A549 (cell line): ENCODE results near the gene PTPRG. TPM values are rescaled to one million over a fixed set of nuclear protein-coding genes. Genes with fewer than 3 reads are reported as not detected.

Experiments
- ATAC-seq, 2 experiments: fragments of 200-7000 bp in 1 of 2; fragments of >200 bp in 1 of 2; cut with Nextera tagmentation in 1 of 2; cut with Tn5 transposase in 1 of 2; 3 replicates each; pipeline versions ENCODE4 v1.8.0 to v1.9.1; 2018 to 2020; ENCODE audit warnings: mild to moderate bottlenecking in 1 of 2, moderate library complexity in 1 of 2
- CTCF ChIA-PET: fragments of 300-600 bp; sonication (Branson Sonifier 250); formaldehyde crosslinking; extraction: SDS; loops from one replicate; lab custom pipeline; 2021; ENCODE audit warnings: antibody characterized with exemption, inconsistent platforms; lab: Yijun Ruan, JAX
- POLR2A ChIA-PET: fragments of 350-600 bp; formaldehyde crosslinking; extraction: SDS; loops from one replicate; lab custom pipeline; 2021; ENCODE audit warnings: antibody characterized with exemption, inconsistent platforms; lab: Yijun Ruan, JAX
- DNase-seq, 2 experiments: peaks; one replicate each; pipeline versions ENCODE4 v3.0.0 to v3.0.0-alpha.2; 2011 to 2016; ENCODE audit warnings: low read depth in 1 of 2, low spot score in 1 of 2
- FAIRE-seq: peaks from 2 replicates; lab custom pipeline; 2011; peaks lifted over from hg19 to GRCh38; lab: Jason Lieb, UNC
- H3K27ac ChIP-seq, 2 experiments: fragments of >200 bp; sonication (Bioruptor Twin); formaldehyde crosslinking; 3 replicates each; pipeline ENCODE4 v1.5.1; 2016 to 2017
- H3K4me1 ChIP-seq: fragments of >200 bp; sonication (Bioruptor Twin); formaldehyde crosslinking; 3 replicates; pipeline ENCODE4 v1.6.1; 2016
- H3K4me2 ChIP-seq: fragments of >200 bp; sonication (Bioruptor Twin); formaldehyde crosslinking; 3 replicates; pipeline ENCODE4 v1.6.1; 2016
- H3K4me3 ChIP-seq: fragments of >200 bp; sonication (Bioruptor Twin); formaldehyde crosslinking; 3 replicates; pipeline ENCODE4 v1.5.1; 2016
- H3K9me3 ChIP-seq: fragments of >200 bp; sonication (Bioruptor Twin); formaldehyde crosslinking; 3 replicates; pipeline ENCODE4 v1.6.1; 2016
- BHLHE40 ChIP-seq: IDR thresholded peaks from 2 replicates; pipeline ENCODE4 v1.6.1; 2012; ENCODE audit warnings: low read depth, low read length, inconsistent platforms
- CBX2 ChIP-seq: fragments of 200-600 bp; sonication (generic); IDR thresholded peaks from 2 replicates; pipeline ENCODE4 v1.6.1; 2016; ENCODE audit warnings: low read depth, mild to moderate bottlenecking, borderline replicate concordance
- CHD2 ChIP-seq: fragments of 150-350 bp; IDR thresholded peaks from 2 replicates; pipeline ENCODE4 v1.6.1; 2014; ENCODE audit warnings: low read length; ENCODE audit not compliant: partially characterized antibody
- ESRRA ChIP-seq: fragments of 150-350 bp; IDR thresholded peaks from 2 replicates; pipeline ENCODE4 v1.6.1; 2014; ENCODE audit warnings: mild to moderate bottlenecking, low read length, borderline replicate concordance
- FOSB ChIP-seq: fragments of 250-450 bp; sonication (Bioruptor Pico); IDR thresholded peaks from 2 replicates; pipeline ENCODE4 v1.5.0; 2020; ENCODE audit warnings: mild to moderate bottlenecking, moderate library complexity
- HDAC2 ChIP-seq: fragments of 200-600 bp; sonication (generic); IDR thresholded peaks from 2 replicates; pipeline ENCODE4 v1.6.1; 2016
- HMGXB4 ChIP-seq: fragments of 250-450 bp; sonication (Bioruptor Pico); IDR thresholded peaks from 2 replicates; pipeline ENCODE4 v1.5.0; 2021; ENCODE audit warnings: mild to moderate bottlenecking, moderate library complexity, borderline replicate concordance
- HOXB13 ChIP-seq: fragments of 250-450 bp; sonication (Bioruptor Pico); IDR thresholded peaks from 2 replicates; pipeline ENCODE4 v1.5.0; 2020; ENCODE audit warnings: low read depth, mild to moderate bottlenecking, moderate library complexity
- JUNB ChIP-seq: fragments of >200 bp; sonication (Bioruptor Twin); formaldehyde crosslinking; IDR thresholded peaks from 2 replicates; pipeline ENCODE4 v1.6.1; 2016
- KDM1A ChIP-seq: fragments of 200-600 bp; sonication (generic); IDR thresholded peaks from 2 replicates; pipeline ENCODE4 v1.6.1; 2016; ENCODE audit warnings: low read depth, mild to moderate bottlenecking
- MAFK ChIP-seq: fragments of 450-650 bp; IDR thresholded peaks from 2 replicates; pipeline ENCODE4 v1.6.1; 2014; ENCODE audit not compliant: partially characterized antibody
- NFE2L2 ChIP-seq: fragments of 150-350 bp; conservative IDR thresholded peaks from 2 replicates; pipeline ENCODE4 v1.6.1; 2014; ENCODE audit warnings: low read length
- NPAS2 ChIP-seq: fragments of 250-450 bp; sonication (Bioruptor Pico); IDR thresholded peaks from 2 replicates; pipeline ENCODE4 v1.8.0; 2022; ENCODE audit warnings: mild to moderate bottlenecking, moderate library complexity, borderline replicate concordance
- RARB ChIP-seq: fragments of 250-450 bp; sonication (Bioruptor Pico); IDR thresholded peaks from 2 replicates; pipeline ENCODE4 v1.8.0; 2021; ENCODE audit warnings: mild to moderate bottlenecking, moderate library complexity
- REST ChIP-seq: fragments of 200-600 bp; sonication (generic); IDR thresholded peaks from 2 replicates; pipeline ENCODE4 v1.6.1; 2016; ENCODE audit warnings: antibody characterized with exemption, mild to moderate bottlenecking, moderate library complexity
- SMC3 ChIP-seq: fragments of >200 bp; sonication (Bioruptor Twin); formaldehyde crosslinking; IDR thresholded peaks from 3 replicates; pipeline ENCODE4 v1.6.1; 2018; ENCODE audit warnings: inconsistent platforms
- ZC3H11A ChIP-seq: fragments of 450-650 bp; IDR thresholded peaks from 2 replicates; pipeline ENCODE4 v1.6.1; 2014; ENCODE audit warnings: antibody characterized with exemption, mild to moderate bottlenecking
- ZFP36 ChIP-seq: fragments of 450-650 bp; IDR thresholded peaks from 2 replicates; pipeline ENCODE4 v1.6.1; 2014; ENCODE audit warnings: borderline replicate concordance; ENCODE audit not compliant: partially characterized antibody
- WGBS: methylation state at CpG from one replicate; pipeline ENCODE4 v1.1.6; 2017; ENCODE audit errors: missing lambda C conversion rate; 5-methylcytosine and 5-hydroxymethylcytosine counted together
- polyA plus RNA-seq, 4 experiments: library from polyadenylated mRNA; depleted of rRNA in 3 of 4; stranded (reverse); fragments of >200 nt; fragmentation: RNase III in 1 of 4; extraction: RNeasy Plus Mini Kit Qiagen cat#74134 plus additional on column Dnase treatment in 1 of 4; gene quantifications; 2 replicates in 3 of 4; 3 replicates in 1 of 4; pipeline ENCODE4 v1.2.3, GENCODE V29; 2011 to 2017
- TF ChIP-seq, protein P1 (sequence below): fragments of >200 bp; sonication (Bioruptor Twin); formaldehyde crosslinking; IDR thresholded peaks from 3 replicates; pipeline ENCODE4 v1.5.1; 2016
- TF ChIP-seq, protein P2 (sequence below): IDR thresholded peaks from 2 replicates; pipeline ENCODE4 v1.6.1; 2012; ENCODE audit warnings: low read depth, borderline replicate concordance
- TF ChIP-seq, protein P3 (sequence below): fragments of 250-450 bp; sonication (Bioruptor Pico); IDR thresholded peaks from 2 replicates; pipeline ENCODE4 v1.5.0; 2020; ENCODE audit warnings: low read depth, mild to moderate bottlenecking, moderate library complexity
- TF ChIP-seq, protein P4 (sequence below): fragments of >200 bp; sonication (Bioruptor Twin); formaldehyde crosslinking; IDR thresholded peaks from 2 replicates; pipeline ENCODE4 v1.6.1; 2016

PTPRG gene
- polyA plus RNA-seq, 2 of the 4 experiments (the other 2 are of a cell fraction): 4.5 to 4.8 TPM

DNA sequence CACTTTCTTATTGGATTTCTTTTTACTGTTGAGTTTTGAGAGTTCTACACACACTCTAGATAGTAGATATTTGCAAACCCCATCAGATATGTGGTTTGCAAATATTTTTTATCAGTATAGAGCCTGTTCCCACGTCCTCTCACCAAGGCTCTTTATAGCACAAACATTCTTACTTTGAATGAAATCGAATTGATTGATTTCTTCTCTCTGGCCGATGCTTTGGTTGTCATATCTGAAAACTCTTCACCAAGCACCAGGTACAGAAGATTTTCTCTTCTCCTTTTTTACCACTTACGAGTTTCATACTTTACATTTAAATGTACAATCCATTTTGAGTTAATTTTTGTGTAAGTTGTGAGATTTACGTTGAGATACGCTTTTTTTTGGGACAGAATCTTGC, 163.4 kb downstream of the PTPRG start:
- FAIRE-seq: no peak

DNA sequence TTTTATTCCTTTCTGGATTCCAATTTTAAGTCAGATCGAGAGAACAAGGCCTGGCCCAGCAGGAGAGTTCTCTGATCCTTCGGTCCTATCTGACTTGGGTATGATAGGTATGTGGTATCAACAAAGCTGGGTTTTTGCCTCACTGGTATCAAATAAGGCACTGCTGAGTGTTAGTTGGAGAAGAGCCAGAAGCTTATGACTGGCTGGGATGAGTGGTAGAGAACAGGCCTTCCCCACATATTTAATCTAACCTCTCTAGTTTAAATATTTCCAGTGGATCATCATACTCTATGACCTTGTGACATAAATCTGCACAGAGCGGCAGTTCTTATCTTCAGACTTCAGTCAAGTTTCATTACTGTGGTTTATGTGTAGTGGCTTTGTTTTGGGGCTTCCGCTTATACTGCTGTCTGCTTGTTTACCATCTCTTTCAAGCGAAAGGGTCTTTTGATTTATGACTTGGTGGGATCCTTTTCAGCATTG, 164.5 kb downstream of the PTPRG start:
- FAIRE-seq (no peak), ATAC-seq (no peak), DNase-seq (no peak)
- Histone ChIP-seq H3K4me2 (no peak overlapping the region), H3K27ac (no peak overlapping the region), H3K4me1 (no peaks in the 10 kb centered on the region), H3K9me3 (no peaks in the 10 kb centered on the region), H3K4me3 (no peak overlapping the region)
- 59% methylated on average over 5 of the region's 5 CpGs for WGBS
- ChIA-PET CTCF (no interaction called here), POLR2A (no interaction called here)
- TF ChIP-seq NPAS2 (CRISPR knock-in tag): no peak
- no peak for TF ChIP-seq BHLHE40
- no peak for TF ChIP-seq ZC3H11A
- TF ChIP-seq CHD2: no peak
- TF ChIP-seq, protein P1, sequence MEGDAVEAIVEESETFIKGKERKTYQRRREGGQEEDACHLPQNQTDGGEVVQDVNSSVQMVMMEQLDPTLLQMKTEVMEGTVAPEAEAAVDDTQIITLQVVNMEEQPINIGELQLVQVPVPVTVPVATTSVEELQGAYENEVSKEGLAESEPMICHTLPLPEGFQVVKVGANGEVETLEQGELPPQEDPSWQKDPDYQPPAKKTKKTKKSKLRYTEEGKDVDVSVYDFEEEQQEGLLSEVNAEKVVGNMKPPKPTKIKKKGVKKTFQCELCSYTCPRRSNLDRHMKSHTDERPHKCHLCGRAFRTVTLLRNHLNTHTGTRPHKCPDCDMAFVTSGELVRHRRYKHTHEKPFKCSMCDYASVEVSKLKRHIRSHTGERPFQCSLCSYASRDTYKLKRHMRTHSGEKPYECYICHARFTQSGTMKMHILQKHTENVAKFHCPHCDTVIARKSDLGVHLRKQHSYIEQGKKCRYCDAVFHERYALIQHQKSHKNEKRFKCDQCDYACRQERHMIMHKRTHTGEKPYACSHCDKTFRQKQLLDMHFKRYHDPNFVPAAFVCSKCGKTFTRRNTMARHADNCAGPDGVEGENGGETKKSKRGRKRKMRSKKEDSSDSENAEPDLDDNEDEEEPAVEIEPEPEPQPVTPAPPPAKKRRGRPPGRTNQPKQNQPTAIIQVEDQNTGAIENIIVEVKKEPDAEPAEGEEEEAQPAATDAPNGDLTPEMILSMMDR: no peak
- no peak for TF ChIP-seq NFE2L2
- no peak for TF ChIP-seq REST
- TF ChIP-seq, protein P2, sequence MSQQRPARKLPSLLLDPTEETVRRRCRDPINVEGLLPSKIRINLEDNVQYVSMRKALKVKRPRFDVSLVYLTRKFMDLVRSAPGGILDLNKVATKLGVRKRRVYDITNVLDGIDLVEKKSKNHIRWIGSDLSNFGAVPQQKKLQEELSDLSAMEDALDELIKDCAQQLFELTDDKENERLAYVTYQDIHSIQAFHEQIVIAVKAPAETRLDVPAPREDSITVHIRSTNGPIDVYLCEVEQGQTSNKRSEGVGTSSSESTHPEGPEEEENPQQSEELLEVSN: no peak

More for the DNA sequence above, 163.4 kb downstream of the PTPRG start:
- Histone ChIP-seq H3K9me3 (no peaks in the 10 kb centered on the region), H3K27ac (no peak overlapping the region), H3K4me3 (no peak overlapping the region), H3K4me1 (no peaks in the 10 kb centered on the region), H3K4me2 (no peak overlapping the region)
- no peak for DNase-seq
- ChIA-PET CTCF (no interaction called here), POLR2A (no interaction called here)
- 28% methylated on average over 6 of the region's 6 CpGs for WGBS
- ATAC-seq: no peak
- no peak for TF ChIP-seq JUNB
- TF ChIP-seq ZFP36: no peak
- no peak for TF ChIP-seq ESRRA
- TF ChIP-seq SMC3: no peak
- TF ChIP-seq, protein P3, sequence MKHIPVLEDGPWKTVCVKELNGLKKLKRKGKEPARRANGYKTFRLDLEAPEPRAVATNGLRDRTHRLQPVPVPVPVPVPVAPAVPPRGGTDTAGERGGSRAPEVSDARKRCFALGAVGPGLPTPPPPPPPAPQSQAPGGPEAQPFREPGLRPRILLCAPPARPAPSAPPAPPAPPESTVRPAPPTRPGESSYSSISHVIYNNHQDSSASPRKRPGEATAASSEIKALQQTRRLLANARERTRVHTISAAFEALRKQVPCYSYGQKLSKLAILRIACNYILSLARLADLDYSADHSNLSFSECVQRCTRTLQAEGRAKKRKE (CRISPR knock-in tag): no peak
- TF ChIP-seq RARB (CRISPR knock-in tag): no peak
- no peak for TF ChIP-seq REST
- TF ChIP-seq HDAC2: no peak
- TF ChIP-seq CBX2: no peak
- TF ChIP-seq, protein P4, sequence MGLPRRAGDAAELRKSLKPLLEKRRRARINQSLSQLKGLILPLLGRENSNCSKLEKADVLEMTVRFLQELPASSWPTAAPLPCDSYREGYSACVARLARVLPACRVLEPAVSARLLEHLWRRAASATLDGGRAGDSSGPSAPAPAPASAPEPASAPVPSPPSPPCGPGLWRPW: no peak
- no peak for TF ChIP-seq HOXB13 (CRISPR knock-in tag)
- TF ChIP-seq HMGXB4 (CRISPR knock-in tag): no peak
- no peak for TF ChIP-seq FOSB (CRISPR knock-in tag)
- TF ChIP-seq MAFK: no peak
- no peak for TF ChIP-seq KDM1A
- TF ChIP-seq, all 56 proteins: peak for 0
